Stimulated activated CD8-positive, alpha-beta memory T cell treated with anti-CD3 and anti-CD28 coated beads, Interleukin-12 subunit alpha, Interleukin-12 subunit beta, amount 100 ng/mL, for 24 hours (primary cell): ENCODE data around the gene RC3H1.
"Not testable (repeated sequence)": the region's sequence is repeated elsewhere in the genome, so short reads cannot be mapped to it uniquely, and the experiment has no call there.

Source experiments
- DNase-seq: peaks from one replicate; pipeline ENCODE4 v3.0.0-alpha.2; 2020; ENCODE audit errors: extremely low read depth

Gene RC3H1

GRCh38 chr1:173954179-173954578 is 68.0 kb downstream of the RC3H1 start:
- DNase-seq, result no peak

- DNase-seq, result no peak
Observed at GRCh38 chr1:173948594-173948993, 73.6 kb downstream of the RC3H1 start.

- no peak for DNase-seq
Observed at GRCh38 chr1:173946380-173946921, 75.7 kb downstream of the RC3H1 start.

- DNase-seq, result no peak
Observed at GRCh38 chr1:173937062-173937461, 85.1 kb downstream of the RC3H1 start.

- no peak for DNase-seq
Observed at GRCh38 chr1:173934440-173934839, 87.7 kb downstream of the RC3H1 start.

- not testable (repeated sequence) for DNase-seq
Observed at GRCh38 chr1:173930541-173930940, 91.6 kb downstream of the RC3H1 start.

GRCh38 chr1:173925306-173926242 is 96.6 kb downstream of the RC3H1 start:
- no peak for DNase-seq

- no peak for DNase-seq
Observed at GRCh38 chr1:173920861-173921260, 101.3 kb downstream of the RC3H1 start.

- no peak for DNase-seq
Observed at GRCh38 chr1:173917635-173918493, 104.3 kb downstream of the RC3H1 start.

- no peak for DNase-seq
Observed at GRCh38 chr1:173917149-173917548, 105.0 kb downstream of the RC3H1 start, which contains the start of gene SERPINC1. Gene SERPINC1 (minus strand): TSS chr1:173917327. CDS start chr1:173917259, 68 bp downstream.

- DNase-seq, result no peak
Observed at GRCh38 chr1:173916667-173917066, 105.5 kb downstream of the RC3H1 start.

GRCh38 chr1:173915596-173915995 is 106.6 kb downstream of the RC3H1 start:
- DNase-seq, result no peak

- no peak for DNase-seq
Observed at GRCh38 chr1:173914366-173914871, 107.7 kb downstream of the RC3H1 start.

GRCh38 chr1:173913111-173913510 is 109.0 kb downstream of the RC3H1 start:
- DNase-seq, result no peak

- DNase-seq, result no peak
Observed at GRCh38 chr1:173903827-173904531, 118.2 kb downstream of the RC3H1 start.

GRCh38 chr1:173900992-173901391 is 121.2 kb downstream of the RC3H1 start:
- DNase-seq, result no peak

GRCh38 chr1:173900427-173900826 is 121.7 kb downstream of the RC3H1 start:
- no peak for DNase-seq

GRCh38 chr1:173894189-173894588 is 128.0 kb downstream of the RC3H1 start:
- no peak for DNase-seq

GRCh38 chr1:173893611-173894010 is 128.5 kb downstream of the RC3H1 start:
- DNase-seq, result no peak

GRCh38 chr1:173889885-173890284 is 132.3 kb downstream of the RC3H1 start:
- DNase-seq, result no peak

- DNase-seq, result no peak
Observed at GRCh38 chr1:173888749-173889148, 133.4 kb downstream of the RC3H1 start.
